Activated CD8-positive, alpha-beta memory T cell treated with anti-CD3 and anti-CD28 coated beads, Interleukin-2, amount 50 U/mL, for 48 hours (primary cell): ENCODE data around the gene DNAJB7.
"Not testable (repeated sequence)": the region's sequence is repeated elsewhere in the genome, so short reads cannot be mapped to it uniquely, and the experiment has no call there.

ENCODE experiments used
- DNase-seq: peaks from one replicate; pipeline ENCODE4 v3.0.0-alpha.2; 2020

The DNAJB7 gene

GRCh38 chr22:40838486-40838885, 23.4 kb downstream of the DNAJB7 start:
- no peak for DNase-seq

- DNase-seq, result no peak
Measured at GRCh38 chr22:40834619-40835018, 27.3 kb downstream of the DNAJB7 start.

GRCh38 chr22:40829131-40829530, 32.8 kb downstream of the DNAJB7 start:
- no peak for DNase-seq

- no peak for DNase-seq
Measured at GRCh38 chr22:40826984-40827741, 34.8 kb downstream of the DNAJB7 start.

- DNase-seq, result not testable (repeated sequence)
Measured at GRCh38 chr22:40826292-40826691, 35.6 kb downstream of the DNAJB7 start.

- DNase-seq, result no peak
Measured at GRCh38 chr22:40823426-40823825, 38.5 kb downstream of the DNAJB7 start.

GRCh38 chr22:40819599-40820140, 42.2 kb downstream of the DNAJB7 start:
- DNase-seq, result no peak

GRCh38 chr22:40818747-40819598, 42.9 kb downstream of the DNAJB7 start, which contains the start of gene SLC25A17:
Gene SLC25A17, minus strand, starts transcription at chr22:40819346. Its CDS starts 98 bp downstream, at chr22:40819248.
- peak; percentile 90 for DNase-seq

GRCh38 chr22:40818192-40818746, 43.6 kb downstream of the DNAJB7 start:
- DNase-seq, result no peak

GRCh38 chr22:40817737-40818136, 44.2 kb downstream of the DNAJB7 start:
- DNase-seq, result no peak

GRCh38 chr22:40813912-40814315, 48.0 kb downstream of the DNAJB7 start:
- no peak for DNase-seq
